Kidney epithelial cell (primary cell): ENCODE results near the gene NAT9. TPM values are rescaled to one million over a fixed set of nuclear protein-coding genes. Genes with fewer than 3 reads are reported as not detected.

Source experiments
- DNase-seq: peaks from one replicate; pipeline ENCODE4 v3.0.0-alpha.2; 2010; ENCODE audit warnings: low read depth
- H3K27me3 ChIP-seq: 2 replicates; pipeline ENCODE4 v1.6.0; 2011; ENCODE audit warnings: low read length; ENCODE audit not compliant: control insufficient read depth, insufficient read depth
- H3K36me3 ChIP-seq: 2 replicates; pipeline ENCODE4 v1.5.1; 2011; ENCODE audit warnings: low read length; ENCODE audit not compliant: control insufficient read depth, insufficient read depth
- H3K4me3 ChIP-seq: 2 replicates; pipeline ENCODE4 v1.5.1; 2011; ENCODE audit warnings: low read depth, mild to moderate bottlenecking, control low read depth, low read length
- CTCF ChIP-seq: IDR thresholded peaks from 2 replicates; pipeline ENCODE4 v1.5.1; 2011; ENCODE audit warnings: mild to moderate bottlenecking, moderate library complexity, low read length, control low read depth, inconsistent platforms; ENCODE audit not compliant: insufficient read depth, poor library complexity, severe bottlenecking
- total RNA-seq: library from RNA; depleted of rRNA; stranded (reverse); fragments of >200 nt; gene quantifications from 2 replicates; pipeline ENCODE4 v1.2.3, GENCODE V29; 2015

Gene NAT9
- total RNA-seq, 1 donor from 2014 or later = 30.7 TPM

- H3K27me3 ChIP-seq = no peaks in the 10 kb centered on the region
- TF ChIP-seq CTCF = peak; percentile 18
- no peaks in the 10 kb centered on the region for H3K36me3 ChIP-seq
- DNase-seq = peak; percentile 70
- H3K4me3 ChIP-seq = peak within 1 kb of the TSS; percentile 86
Measured at GRCh38 chr17:74748529-74749278, 27.4 kb downstream of the NAT9 start, which contains the start of gene NHERF1. TSS of gene NHERF1 (plus strand) at chr17:74748628. CDS start at chr17:74748847, 219 bp downstream.

DNA sequence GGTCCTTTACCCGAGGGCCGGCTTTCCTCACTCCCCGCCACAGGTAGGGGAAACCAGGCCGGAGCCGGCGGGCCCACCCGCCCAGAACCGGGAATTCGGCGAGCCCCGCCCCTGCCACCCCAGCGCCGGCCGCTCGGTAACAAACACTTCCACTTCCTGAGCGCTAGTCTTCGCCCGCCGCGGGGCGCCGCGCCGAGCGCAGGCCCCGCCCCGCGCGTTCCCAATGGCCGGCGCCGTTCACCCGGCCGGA lies 27.9 kb downstream of the NAT9 start:
- no peaks in the 10 kb centered on the region for H3K36me3 ChIP-seq
- H3K4me3 ChIP-seq = peak overlapping the region; percentile 86
- no peak for DNase-seq
- no peak for TF ChIP-seq CTCF
- H3K27me3 ChIP-seq = no peaks in the 10 kb centered on the region

- no peak overlapping the region for H3K4me3 ChIP-seq
- TF ChIP-seq CTCF = no peak
- H3K27me3 ChIP-seq = no peaks in the 10 kb centered on the region
- no peak for DNase-seq
- no peaks in the 10 kb centered on the region for H3K36me3 ChIP-seq
Measured at GRCh38 chr17:74746922-74747321, 29.2 kb downstream of the NAT9 start.

DNA sequence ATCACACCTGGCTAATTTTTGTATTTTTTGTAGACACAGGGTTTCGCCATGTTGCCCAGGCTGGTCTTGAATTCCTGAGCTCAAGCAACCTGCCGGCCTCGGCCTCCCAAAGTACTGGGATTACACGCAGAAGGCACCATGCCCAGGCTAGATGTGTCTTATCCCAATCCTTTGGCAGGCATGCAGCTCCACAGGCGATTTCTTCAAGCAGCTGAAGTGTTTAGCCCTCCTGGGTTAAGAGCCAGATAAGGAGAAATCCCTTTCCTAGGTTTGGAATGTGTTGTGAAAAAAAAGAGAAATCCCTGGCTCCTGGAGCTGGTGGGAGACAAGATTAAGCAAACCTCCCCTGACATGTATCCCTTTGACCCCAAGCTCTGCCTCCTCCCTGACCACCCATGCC lies 29.8 kb downstream of the NAT9 start:
- Histone ChIP-seq H3K36me3 (no peaks in the 10 kb centered on the region), H3K4me3 (no peak overlapping the region), H3K27me3 (no peaks in the 10 kb centered on the region)
- TF ChIP-seq CTCF = no peak
- no peak for DNase-seq

DNA sequence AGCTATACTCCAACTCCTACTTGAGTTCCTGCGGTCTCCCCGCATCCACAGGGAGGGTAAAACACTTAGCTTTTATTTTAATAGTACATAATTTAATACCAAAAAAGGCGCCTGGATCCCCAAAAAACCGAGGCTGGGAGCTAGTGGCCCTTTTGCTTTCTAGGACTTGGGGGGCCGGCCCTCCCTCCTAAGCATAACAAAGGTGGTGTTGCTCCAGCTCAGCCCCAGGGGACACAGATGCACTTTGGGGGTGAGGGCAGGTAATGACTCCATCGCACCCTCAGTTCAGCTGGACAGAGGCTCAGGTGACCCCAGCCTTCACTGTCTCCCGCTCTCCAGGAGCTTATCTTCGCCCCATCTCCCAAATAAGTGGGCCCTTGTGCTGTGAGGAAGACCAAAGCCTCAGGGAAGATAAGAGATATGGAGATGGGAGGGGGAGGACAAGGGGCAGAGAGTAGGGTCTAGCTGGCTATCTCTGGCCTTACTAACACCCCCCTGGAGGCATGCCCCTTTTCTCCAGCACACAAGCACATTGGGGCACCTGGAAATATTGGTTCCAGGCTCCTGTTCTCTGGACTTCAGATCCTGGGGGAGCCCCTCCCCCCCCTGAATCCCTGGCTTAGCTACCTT lies 30.5 kb downstream of the NAT9 start:
- no peak for DNase-seq
- H3K27me3 ChIP-seq = peaks cover 3% of the 10 kb centered on the region
- no peak for TF ChIP-seq CTCF
- H3K4me3 ChIP-seq = no peak overlapping the region
- H3K36me3 ChIP-seq = no peaks in the 10 kb centered on the region
